GM06990 (cell line): ENCODE data around the gene ATF6B.

ENCODE experiments used
- DNase-seq: peaks from one replicate; pipeline ENCODE4 v3.0.0-alpha.2; 2011; ENCODE audit not compliant: insufficient read length; ENCODE audit errors: extremely low read depth
- H3K27me3 ChIP-seq: replicated peaks from 2 replicates; pipeline ENCODE4 v1.6.0; 2011; ENCODE audit warnings: low read length; ENCODE audit not compliant: control insufficient read depth, insufficient read depth
- H3K36me3 ChIP-seq: 2 replicates; pipeline ENCODE4 v1.5.1; 2011; ENCODE audit warnings: low read length; ENCODE audit not compliant: control insufficient read depth, insufficient read depth
- H3K4me3 ChIP-seq: replicated peaks from 2 replicates; pipeline ENCODE4 v1.5.1; 2011; ENCODE audit warnings: low read depth, mild to moderate bottlenecking, control low read depth, low read length
- TF ChIP-seq, protein P1 (sequence below): IDR thresholded peaks from 2 replicates; pipeline ENCODE4 v1.5.1; 2011; ENCODE audit warnings: low read length, control low read depth, mild to moderate bottlenecking, inconsistent platforms; ENCODE audit not compliant: insufficient read depth, poor library complexity, severe bottlenecking

ATF6B gene

DNA sequence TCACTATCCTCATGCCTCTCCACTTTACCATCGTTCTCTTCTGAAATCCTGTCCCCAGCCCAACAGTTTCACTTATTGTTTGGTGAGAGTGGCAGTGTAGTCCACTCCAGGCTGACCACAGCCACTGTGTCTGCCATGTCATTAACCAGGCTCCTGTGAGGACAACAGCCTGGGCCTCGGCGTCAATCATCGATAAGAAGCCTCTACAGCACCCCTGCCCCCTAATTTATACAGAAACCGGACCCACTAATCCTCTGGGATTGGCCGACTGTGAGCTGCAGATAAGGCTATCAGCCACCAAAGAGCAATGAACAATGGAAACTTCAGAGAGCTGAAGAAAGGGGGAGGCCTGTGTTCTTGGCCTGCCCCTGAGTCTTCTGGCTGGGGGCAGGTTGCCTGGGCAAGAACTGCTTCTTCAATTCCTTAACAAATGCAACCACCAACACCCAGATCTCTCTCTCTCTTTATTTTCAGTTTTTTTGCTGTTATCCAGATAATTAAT, 39.8 kb upstream of the ATF6B start:
- Histone ChIP-seq H3K36me3 (peaks cover 19% of the 10 kb centered on the region), H3K4me3 (no peak overlapping the region), H3K27me3 (no peaks in the 10 kb centered on the region)
- TF ChIP-seq, protein P1, sequence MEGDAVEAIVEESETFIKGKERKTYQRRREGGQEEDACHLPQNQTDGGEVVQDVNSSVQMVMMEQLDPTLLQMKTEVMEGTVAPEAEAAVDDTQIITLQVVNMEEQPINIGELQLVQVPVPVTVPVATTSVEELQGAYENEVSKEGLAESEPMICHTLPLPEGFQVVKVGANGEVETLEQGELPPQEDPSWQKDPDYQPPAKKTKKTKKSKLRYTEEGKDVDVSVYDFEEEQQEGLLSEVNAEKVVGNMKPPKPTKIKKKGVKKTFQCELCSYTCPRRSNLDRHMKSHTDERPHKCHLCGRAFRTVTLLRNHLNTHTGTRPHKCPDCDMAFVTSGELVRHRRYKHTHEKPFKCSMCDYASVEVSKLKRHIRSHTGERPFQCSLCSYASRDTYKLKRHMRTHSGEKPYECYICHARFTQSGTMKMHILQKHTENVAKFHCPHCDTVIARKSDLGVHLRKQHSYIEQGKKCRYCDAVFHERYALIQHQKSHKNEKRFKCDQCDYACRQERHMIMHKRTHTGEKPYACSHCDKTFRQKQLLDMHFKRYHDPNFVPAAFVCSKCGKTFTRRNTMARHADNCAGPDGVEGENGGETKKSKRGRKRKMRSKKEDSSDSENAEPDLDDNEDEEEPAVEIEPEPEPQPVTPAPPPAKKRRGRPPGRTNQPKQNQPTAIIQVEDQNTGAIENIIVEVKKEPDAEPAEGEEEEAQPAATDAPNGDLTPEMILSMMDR = no peak
- no peak for DNase-seq

GRCh38 chr6:32167154-32167760, 39.2 kb upstream of the ATF6B start:
- H3K4me3 ChIP-seq = no peak overlapping the region
- DNase-seq = no peak
- H3K36me3 ChIP-seq = peaks cover 19% of the 10 kb centered on the region
- no peaks in the 10 kb centered on the region for H3K27me3 ChIP-seq
- TF ChIP-seq, protein P1 = no peak

DNA sequence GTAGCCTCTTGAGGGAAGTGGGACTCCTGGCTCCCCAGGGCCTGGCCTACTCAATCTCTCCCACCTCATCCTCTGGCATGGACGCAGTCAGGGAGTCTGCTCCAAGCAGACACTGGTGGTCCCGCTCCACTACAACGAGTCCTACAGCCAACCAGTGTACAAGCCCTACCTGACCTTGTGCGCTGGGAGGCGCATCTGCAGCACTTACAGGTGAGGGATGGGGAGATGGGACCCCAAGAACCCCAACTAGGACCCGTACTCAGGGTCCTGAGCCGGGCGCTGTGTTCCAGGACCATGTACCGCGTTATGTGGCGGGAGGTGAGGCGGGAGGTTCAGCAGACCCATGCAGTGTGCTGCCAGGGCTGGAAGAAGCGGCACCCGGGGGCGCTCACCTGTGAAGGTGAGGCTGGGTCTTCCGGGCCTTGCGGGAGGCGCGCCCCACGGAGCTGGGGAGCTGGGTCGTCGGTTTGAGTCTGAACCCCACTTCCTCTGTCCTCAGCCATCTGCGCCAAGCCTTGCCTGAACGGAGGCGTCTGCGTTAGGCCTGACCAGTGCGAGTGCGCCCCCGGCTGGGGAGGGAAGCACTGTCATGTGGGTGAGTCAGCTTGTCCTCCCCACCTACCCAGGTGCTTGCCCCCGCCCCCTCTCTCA, 38.5 kb upstream of the ATF6B start:
- no peak for DNase-seq
- no peak overlapping the region for H3K4me3 ChIP-seq
- TF ChIP-seq, protein P1 = no peak
- H3K36me3 ChIP-seq = peaks cover 19% of the 10 kb centered on the region
- no peaks in the 10 kb centered on the region for H3K27me3 ChIP-seq

GRCh38 chr6:32164295-32164694, 36.2 kb upstream of the ATF6B start, which contains the start of gene EGFL8:
EGFL8 (plus strand) TSS chr6:32164595; CDS start chr6:32166166, 1,571 bp downstream.
- Histone ChIP-seq H3K36me3 (peaks cover 5% of the 10 kb centered on the region), H3K27me3 (no peaks in the 10 kb centered on the region), H3K4me3 (no peak within 1 kb of the TSS)
- no peak for DNase-seq
- TF ChIP-seq, protein P1 = no peak

GRCh38 chr6:32163559-32164258, 35.7 kb upstream of the ATF6B start:
- no peak overlapping the region for H3K4me3 ChIP-seq
- no peak for DNase-seq
- H3K27me3 ChIP-seq = no peaks in the 10 kb centered on the region
- H3K36me3 ChIP-seq = peaks cover 2% of the 10 kb centered on the region
- TF ChIP-seq, protein P1 = no peak
